ACHN (cell line): ENCODE data around the gene CPSF4L.
"Not testable (repeated sequence)": the region's sequence is repeated elsewhere in the genome, so short reads cannot be mapped to it uniquely, and the experiment has no call there.

Experiments
- DNase-seq: peaks from one replicate; pipeline ENCODE4 v3.0.0-alpha.2; 2015
- in situ Hi-C: cut with HindIII; loops from 2 replicates; pipeline ENCODE4 v1.10.0; 2017; ENCODE audit warnings: low sequenced_read_pairs, low pct_ligation_motif_present, low pct_unique_long_range_greater_than_20kb

CPSF4L gene

GRCh38 chr17:73278049-73278464, 16.4 kb upstream of the CPSF4L start:
- DNase-seq: no peak
- in situ Hi-C loops: no loop called here

- in situ Hi-C loops: no loop called here
- DNase-seq: no peak
These were observed 12.8 kb upstream of the CPSF4L start for GRCh38 chr17:73274490-73274889.

- DNase-seq: no peak
- in situ Hi-C loops: no loop called here
These were observed 11.2 kb upstream of the CPSF4L start for GRCh38 chr17:73272906-73273218.

GRCh38 chr17:73271072-73271471, 9.4 kb upstream of the CPSF4L start:
- no peak for DNase-seq
- in situ Hi-C loops: no loop called here

GRCh38 chr17:73269791-73270190, 8.1 kb upstream of the CPSF4L start:
- no peak for DNase-seq
- in situ Hi-C loops: no loop called here

GRCh38 chr17:73269329-73269615, 7.6 kb upstream of the CPSF4L start:
- in situ Hi-C loops: no loop called here

GRCh38 chr17:73268582-73269328, 7.1 kb upstream of the CPSF4L start:
- DNase-seq: no peak
- in situ Hi-C loops: no loop called here

More at GRCh38 chr17:73269329-73269615, 7.6 kb upstream of the CPSF4L start:
- no peak for DNase-seq

GRCh38 chr17:73267648-73268537, 6.2 kb upstream of the CPSF4L start:
- no peak for DNase-seq
- in situ Hi-C loops: no loop called here

GRCh38 chr17:73266796-73267195, 5.1 kb upstream of the CPSF4L start:
- in situ Hi-C loops: no loop called here
- no peak for DNase-seq

- DNase-seq: no peak
- in situ Hi-C loops: no loop called here
These were observed 4.3 kb upstream of the CPSF4L start for GRCh38 chr17:73265646-73266640.

GRCh38 chr17:73264448-73264847, 2.8 kb upstream of the CPSF4L start:
- in situ Hi-C loops, DNase-seq: not testable (repeated sequence)

GRCh38 chr17:73262676-73263642, 1.3 kb upstream of the CPSF4L start:
- DNase-seq: no peak
- in situ Hi-C loops: no loop called here

- no peak for DNase-seq
- in situ Hi-C loops: no loop called here
These were observed 434 bp upstream of the CPSF4L start for GRCh38 chr17:73261952-73262675.

- DNase-seq: no peak
- in situ Hi-C loops: no loop called here
These were observed 4.2 kb downstream of the CPSF4L start for GRCh38 chr17:73257516-73257915.

- no peak for DNase-seq
- in situ Hi-C loops: no loop called here
These were observed 5.5 kb downstream of the CPSF4L start for GRCh38 chr17:73256220-73256619.

- in situ Hi-C loops: no loop called here
- peak; percentile 36 for DNase-seq
These were observed 6.0 kb downstream of the CPSF4L start for GRCh38 chr17:73255671-73256181.

- in situ Hi-C loops: no loop called here
- DNase-seq: no peak
These were observed 9.8 kb downstream of the CPSF4L start for GRCh38 chr17:73251871-73252270.
